Prostate gland (tissue), 2 donors: Measurements from ENCODE around the gene APOA5. TPM values are rescaled to one million over a fixed set of nuclear protein-coding genes. Genes with fewer than 3 reads are reported as not detected.
"Not testable (repeated sequence)": the region's sequence is repeated elsewhere in the genome, so short reads cannot be mapped to it uniquely, and the experiment has no call there.

ENCODE experiments used
- DNase-seq: peaks from one replicate; pipeline ENCODE4 v3.0.0-alpha.2; 2019; ENCODE audit warnings: low spot score
- H3K27ac ChIP-seq, 2 donors: fragments of 200-600 bp; sonication (generic); 2 replicates each; pipeline ENCODE4 v1.5.1; 2017 to 2019
- H3K27me3 ChIP-seq: fragments of 200-600 bp; sonication (generic); replicated peaks from 2 replicates; pipeline ENCODE4 v1.5.1; 2019; ENCODE audit not compliant: insufficient read depth
- H3K36me3 ChIP-seq, 2 donors: fragments of 200-600 bp; sonication (generic); 1 replicate in 1 of 2; 2 replicates in 1 of 2; pipeline versions ENCODE4 v1.5.1 to v1.8.1; 2017 to 2019
- H3K4me1 ChIP-seq: fragments of 200-600 bp; sonication (generic); replicated peaks from 2 replicates; pipeline ENCODE4 v1.5.1; 2019
- H3K4me3 ChIP-seq, 2 donors: fragments of 200-600 bp; sonication (generic); 2 replicates each; pipeline ENCODE4 v1.5.1; 2017 to 2019
- H3K9me3 ChIP-seq: fragments of 200-600 bp; sonication (generic); 2 replicates; pipeline ENCODE4 v1.5.1; 2017
- CTCF ChIP-seq, 4 experiments: fragments of 200-600 bp in 2 of 4; fragments of 450-650 bp in 2 of 4; sonication (generic) in 2 of 4; IDR thresholded peaks; 1 replicate in 3 of 4; 2 replicates in 1 of 4; pipeline ENCODE4 v1.5.1; 2016 to 2019; ENCODE audit warnings: antibody characterized with exemption in 4 of 4, mild to moderate bottlenecking in 2 of 4, moderate library complexity in 2 of 4
- POLR2A ChIP-seq: fragments of 450-650 bp; IDR thresholded peaks from one replicate; pipeline ENCODE4 v1.6.1; 2016; ENCODE audit warnings: antibody characterized with exemption, mild to moderate bottlenecking
- POLR2AphosphoS5 ChIP-seq: sonication (generic); formaldehyde crosslinking; IDR thresholded peaks from one replicate; pipeline ENCODE4 v1.6.1; 2017; ENCODE audit warnings: antibody characterized with exemption
- WGBS: methylation state at CpG from one replicate; pipeline ENCODE4 v1.1.5; 2018; 5-methylcytosine and 5-hydroxymethylcytosine counted together
- intact Hi-C: fragments of 100-400 bp; cut with DNase I; formaldehyde crosslinking; loops from one replicate; pipeline ENCODE4 v1.14.2; 2022
- total RNA-seq, 2 donors: library from RNA; depleted of rRNA; stranded (reverse); fragments of >200 nt; gene quantifications; one replicate each; pipeline ENCODE4 v1.1.0, GENCODE V29; 2016

The APOA5 gene
- total RNA-seq, 2 donors from 2014 or later, result 0.87 TPM; not detected in 1

- Histone ChIP-seq H3K27me3 (no peaks in the 10 kb centered on the region), H3K27ac (no peak within 1 kb of the TSS), H3K4me3 (no peak within 1 kb of the TSS), H3K36me3 (no peaks in the 10 kb centered on the region), H3K4me1 (no peaks in the 10 kb centered on the region), H3K9me3 (no peaks in the 10 kb centered on the region)
- TF ChIP-seq POLR2AphosphoS5, result no peak
- no peak for TF ChIP-seq CTCF (IDR thresholded peaks at IDR 0.05)
- no peak for TF ChIP-seq POLR2A
- intact Hi-C loops, result loop anchor here (2.0 kb wide), 1 partner anchor 45 kb away; no protein-coding TSS in a partner anchor
- no peak for DNase-seq
- WGBS, result 82% methylated on average over 19 of the region's 19 CpGs
These were observed 45.8 kb upstream of the APOA5 start, which contains the start of gene APOA1 for GRCh38 chr11:116837231-116838091. TSS of gene APOA1 (minus strand) at chr11:116837622. CDS start at chr11:116837387, 235 bp downstream.

GRCh38 chr11:116836632-116836991, 44.9 kb upstream of the APOA5 start:
- TF ChIP-seq POLR2A, result no peak
- TF ChIP-seq POLR2AphosphoS5, result no peak
- no peak for TF ChIP-seq CTCF (IDR thresholded peaks at IDR 0.05)
- DNase-seq, result no peak
- 94% methylated on average over 7 of the region's 7 CpGs for WGBS
- Histone ChIP-seq H3K27ac (no peak overlapping the region), H3K36me3 (no peaks in the 10 kb centered on the region), H3K4me3 (no peak overlapping the region), H3K4me1 (no peaks in the 10 kb centered on the region), H3K9me3 (no peaks in the 10 kb centered on the region), H3K27me3 (no peaks in the 10 kb centered on the region)
- intact Hi-C loops, result loop anchor here (2.0 kb wide), 1 partner anchor 44 kb away; no protein-coding TSS in a partner anchor

DNA sequence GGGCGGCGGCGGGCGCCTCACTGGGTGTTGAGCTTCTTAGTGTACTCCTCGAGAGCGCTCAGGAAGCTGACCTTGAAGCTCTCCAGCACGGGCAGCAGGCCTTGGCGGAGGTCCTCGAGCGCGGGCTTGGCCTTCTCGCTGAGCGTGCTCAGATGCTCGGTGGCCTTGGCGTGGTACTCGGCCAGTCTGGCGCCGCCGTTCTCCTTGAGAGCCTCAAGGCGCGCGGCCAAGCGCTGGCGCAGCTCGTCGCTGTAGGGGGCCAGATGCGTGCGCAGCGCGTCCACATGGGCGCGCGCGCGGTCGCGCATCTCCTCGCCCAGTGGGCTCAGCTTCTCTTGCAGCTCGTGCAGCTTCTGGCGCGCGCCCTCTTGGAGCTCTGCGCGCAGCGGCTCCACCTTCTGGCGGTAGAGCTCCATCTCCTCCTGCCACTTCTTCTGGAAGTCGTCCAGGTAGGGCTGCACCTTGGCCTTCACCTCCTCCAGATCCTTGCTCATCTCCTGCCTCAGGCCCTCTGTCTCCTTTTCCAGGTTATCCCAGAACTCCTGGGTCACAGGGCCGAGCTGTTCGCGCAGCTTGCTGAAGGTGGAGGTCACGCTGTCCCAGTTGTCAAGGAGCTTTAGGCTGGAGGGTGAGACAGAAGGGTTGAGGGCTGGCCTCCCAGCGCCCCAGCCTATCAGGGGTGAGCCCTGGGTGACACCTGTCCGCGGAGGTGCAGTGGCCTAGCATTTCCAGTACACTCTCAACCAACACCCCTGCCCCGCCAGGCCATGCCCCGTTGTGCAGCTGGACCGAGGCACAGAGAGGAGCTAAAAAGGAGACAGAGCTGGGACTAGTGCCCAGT, 44.3 kb upstream of the APOA5 start:
- H3K4me3 ChIP-seq, result peak overlapping the region; percentile 6 to 11
- intact Hi-C loops, result loop anchor here (2.0 kb wide), 1 partner anchor 43 kb away; no protein-coding TSS in a partner anchor
- H3K36me3 ChIP-seq, result no peaks in the 10 kb centered on the region
- no peaks in the 10 kb centered on the region for H3K4me1 ChIP-seq
- TF ChIP-seq CTCF (IDR thresholded peaks at IDR 0.05) (peak in 3 of 4 experiments; percentile 69 to 78 (median 76)), POLR2A (no peak), POLR2AphosphoS5 (peak; percentile 84)
- H3K27ac ChIP-seq, result peak overlapping the region; percentile 37 to 48
- no peaks in the 10 kb centered on the region for H3K27me3 ChIP-seq
- 15% methylated on average over 48 of the region's 57 CpGs for WGBS
- H3K9me3 ChIP-seq, result no peaks in the 10 kb centered on the region
- peak; percentile 78 for DNase-seq

DNA sequence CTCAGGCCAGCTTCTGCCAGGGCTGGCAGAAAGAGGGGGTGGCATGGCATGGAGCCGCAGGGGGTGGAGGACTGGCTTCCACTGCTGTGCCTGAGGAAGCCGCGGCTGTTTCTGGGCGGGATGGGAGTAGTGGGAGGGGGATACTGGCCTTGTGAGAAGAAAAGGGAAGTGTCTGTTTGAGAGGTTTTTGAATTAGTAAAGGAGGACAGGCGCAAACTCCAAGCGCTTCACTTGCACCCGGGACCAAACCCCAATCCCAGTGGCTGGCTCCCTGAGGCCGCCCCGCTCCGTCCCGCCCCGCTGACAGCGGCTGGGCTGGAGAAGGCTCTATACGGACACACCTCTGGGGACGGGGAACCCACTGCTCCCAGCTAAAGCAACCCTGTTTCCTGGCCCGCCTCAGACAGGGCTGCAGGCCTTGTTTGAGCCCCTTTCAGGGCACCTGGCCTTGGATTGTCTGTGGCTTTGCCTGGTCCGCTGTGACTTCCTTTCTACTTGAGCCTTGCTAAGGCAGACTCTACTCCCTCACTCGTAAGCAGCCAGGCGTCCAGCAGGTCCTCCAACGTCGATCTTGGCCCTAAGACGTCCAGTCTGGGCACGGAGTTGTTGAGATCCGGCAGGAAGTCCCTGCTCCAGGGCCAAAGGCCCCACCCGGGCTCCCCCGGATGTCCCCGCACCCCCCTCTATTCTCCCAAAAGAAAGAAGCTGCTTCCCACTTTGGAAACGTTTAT, 43.5 kb upstream of the APOA5 start:
- Histone ChIP-seq H3K4me1 (no peaks in the 10 kb centered on the region), H3K36me3 (no peaks in the 10 kb centered on the region), H3K9me3 (no peaks in the 10 kb centered on the region), H3K4me3 (peak overlapping the region in 1 of 2 donors; percentile 6), H3K27ac (peak overlapping the region; percentile 37 to 48), H3K27me3 (no peaks in the 10 kb centered on the region)
- TF ChIP-seq POLR2A, result no peak
- TF ChIP-seq CTCF (IDR thresholded peaks at IDR 0.05), result no peak
- no peak for TF ChIP-seq POLR2AphosphoS5
- no peak for DNase-seq
- 47% methylated on average over 28 of the region's 28 CpGs for WGBS
- intact Hi-C loops, result no loop called here

DNA sequence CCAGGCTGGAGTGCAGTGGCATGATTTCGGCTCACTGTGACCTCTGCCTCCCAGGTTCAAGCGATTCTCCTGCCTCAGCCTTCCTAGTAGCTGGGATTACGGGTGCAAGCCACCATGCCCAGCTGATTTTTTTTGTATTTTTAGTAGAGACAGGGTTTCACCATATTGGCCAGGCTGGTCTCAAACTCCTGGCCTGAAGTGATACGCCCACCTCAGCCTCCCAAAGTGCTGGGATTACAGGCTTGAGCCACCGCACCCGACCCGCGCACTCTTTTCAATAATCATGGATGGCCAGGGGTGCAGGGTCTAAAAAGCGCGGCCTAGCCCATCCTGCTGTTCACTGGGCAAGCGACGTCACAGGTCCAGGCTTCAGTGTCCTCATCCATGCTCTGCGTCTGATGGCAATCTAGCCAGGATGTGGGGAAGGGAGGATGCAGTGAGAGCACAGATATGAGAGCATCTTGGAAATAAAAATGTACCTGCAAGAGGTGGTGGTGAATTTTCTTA, 42.9 kb upstream of the APOA5 start:
- H3K4me1 ChIP-seq, H3K36me3 ChIP-seq, DNase-seq, H3K27ac ChIP-seq, H3K4me3 ChIP-seq, H3K27me3 ChIP-seq, intact Hi-C loops, H3K9me3 ChIP-seq: not testable (repeated sequence)
- WGBS, result 82% methylated on average over 13 of the region's 13 CpGs
